ENCODE data around the gene GLI3.

The GLI3 gene

DNA sequence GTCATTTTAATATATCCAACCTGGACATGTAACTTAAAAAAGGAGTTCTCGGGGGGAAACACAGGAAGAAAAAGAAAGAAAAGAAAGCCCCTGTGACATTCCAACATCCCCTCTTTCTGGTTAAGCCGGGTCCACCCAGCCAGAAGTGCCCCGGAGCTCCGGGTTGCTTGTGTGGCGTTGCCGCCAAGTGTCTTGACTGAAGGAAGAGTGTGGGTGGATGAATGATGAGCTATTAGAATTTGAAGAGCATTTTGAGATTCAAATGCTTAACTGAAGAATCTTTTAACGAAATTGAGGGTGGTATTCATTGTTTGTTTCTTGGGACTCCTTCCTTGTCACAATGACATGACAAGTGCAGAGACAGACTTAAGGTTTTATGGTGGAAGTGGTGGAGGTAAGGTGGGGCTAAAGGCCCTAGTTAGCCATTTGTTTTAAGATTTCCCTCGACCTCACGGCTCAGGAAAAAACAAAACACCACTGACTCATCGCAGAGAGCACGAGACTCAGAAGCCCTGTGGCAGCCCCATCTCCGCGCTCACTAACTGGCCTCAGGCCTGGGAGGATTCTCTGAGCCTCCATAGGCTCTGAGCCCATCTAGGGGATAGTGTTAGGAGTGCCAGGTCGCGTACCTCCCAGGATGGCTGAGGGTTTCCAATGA lies 1.8 kb upstream of the GLI3 start:
- TF ChIP-seq, protein P1, sequence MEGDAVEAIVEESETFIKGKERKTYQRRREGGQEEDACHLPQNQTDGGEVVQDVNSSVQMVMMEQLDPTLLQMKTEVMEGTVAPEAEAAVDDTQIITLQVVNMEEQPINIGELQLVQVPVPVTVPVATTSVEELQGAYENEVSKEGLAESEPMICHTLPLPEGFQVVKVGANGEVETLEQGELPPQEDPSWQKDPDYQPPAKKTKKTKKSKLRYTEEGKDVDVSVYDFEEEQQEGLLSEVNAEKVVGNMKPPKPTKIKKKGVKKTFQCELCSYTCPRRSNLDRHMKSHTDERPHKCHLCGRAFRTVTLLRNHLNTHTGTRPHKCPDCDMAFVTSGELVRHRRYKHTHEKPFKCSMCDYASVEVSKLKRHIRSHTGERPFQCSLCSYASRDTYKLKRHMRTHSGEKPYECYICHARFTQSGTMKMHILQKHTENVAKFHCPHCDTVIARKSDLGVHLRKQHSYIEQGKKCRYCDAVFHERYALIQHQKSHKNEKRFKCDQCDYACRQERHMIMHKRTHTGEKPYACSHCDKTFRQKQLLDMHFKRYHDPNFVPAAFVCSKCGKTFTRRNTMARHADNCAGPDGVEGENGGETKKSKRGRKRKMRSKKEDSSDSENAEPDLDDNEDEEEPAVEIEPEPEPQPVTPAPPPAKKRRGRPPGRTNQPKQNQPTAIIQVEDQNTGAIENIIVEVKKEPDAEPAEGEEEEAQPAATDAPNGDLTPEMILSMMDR (IDR thresholded peaks at IDR 0.05; ENCODE audit: extremely low read depth, insufficient read depth, missing control alignments) = no peak
- in situ Hi-C loops (cut with MboI; ENCODE audit: low pct_unique_long_range_greater_than_20kb, low sequenced_read_pairs, unreplicated experiment) = no loop called here
- no peak for DNase-seq (ENCODE audit: low spot score)

DNA sequence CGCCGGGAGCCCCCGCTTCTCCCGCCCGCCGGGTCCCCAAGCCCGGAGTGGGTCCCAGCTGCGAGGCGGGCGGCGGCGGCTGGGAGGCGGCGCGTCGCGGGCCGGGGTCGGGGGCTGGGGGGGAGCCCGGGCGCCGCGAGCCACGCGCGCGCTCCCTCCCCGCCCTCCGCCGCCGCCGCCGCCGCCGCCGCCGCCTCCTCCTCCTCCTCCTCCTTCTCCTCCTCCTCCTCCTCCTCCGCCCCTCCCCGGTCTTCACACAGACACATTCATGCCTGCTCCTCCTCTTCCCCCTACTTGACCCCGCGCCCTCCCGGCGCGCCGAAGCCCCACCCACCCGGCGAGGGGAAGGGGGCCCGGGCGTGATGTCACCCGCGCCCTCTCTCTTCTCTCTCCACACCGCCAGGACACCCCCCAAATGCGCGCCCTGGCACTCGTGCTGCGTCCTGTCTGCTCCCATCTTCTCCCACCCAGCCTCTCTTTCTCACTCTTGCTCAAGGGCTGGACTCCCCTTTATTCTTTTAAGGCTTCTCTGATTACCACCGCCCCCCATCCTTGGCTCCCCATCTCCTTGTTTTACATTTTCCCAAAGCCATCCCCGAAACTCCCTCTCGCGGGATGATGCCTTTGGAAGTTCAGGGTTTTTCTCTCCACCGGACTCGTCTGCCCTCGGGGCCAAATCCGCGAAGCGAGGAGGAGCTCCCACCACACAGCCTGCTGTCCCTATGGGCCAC lies 967 bp upstream of the GLI3 start:
- TF ChIP-seq, protein P1 (IDR thresholded peaks at IDR 0.05; ENCODE audit: extremely low read depth, insufficient read depth, missing control alignments) = no peak
- in situ Hi-C loops (cut with MboI; ENCODE audit: low pct_unique_long_range_greater_than_20kb, low sequenced_read_pairs, unreplicated experiment) = no loop called here
- no peak for DNase-seq (ENCODE audit: low spot score)

DNA sequence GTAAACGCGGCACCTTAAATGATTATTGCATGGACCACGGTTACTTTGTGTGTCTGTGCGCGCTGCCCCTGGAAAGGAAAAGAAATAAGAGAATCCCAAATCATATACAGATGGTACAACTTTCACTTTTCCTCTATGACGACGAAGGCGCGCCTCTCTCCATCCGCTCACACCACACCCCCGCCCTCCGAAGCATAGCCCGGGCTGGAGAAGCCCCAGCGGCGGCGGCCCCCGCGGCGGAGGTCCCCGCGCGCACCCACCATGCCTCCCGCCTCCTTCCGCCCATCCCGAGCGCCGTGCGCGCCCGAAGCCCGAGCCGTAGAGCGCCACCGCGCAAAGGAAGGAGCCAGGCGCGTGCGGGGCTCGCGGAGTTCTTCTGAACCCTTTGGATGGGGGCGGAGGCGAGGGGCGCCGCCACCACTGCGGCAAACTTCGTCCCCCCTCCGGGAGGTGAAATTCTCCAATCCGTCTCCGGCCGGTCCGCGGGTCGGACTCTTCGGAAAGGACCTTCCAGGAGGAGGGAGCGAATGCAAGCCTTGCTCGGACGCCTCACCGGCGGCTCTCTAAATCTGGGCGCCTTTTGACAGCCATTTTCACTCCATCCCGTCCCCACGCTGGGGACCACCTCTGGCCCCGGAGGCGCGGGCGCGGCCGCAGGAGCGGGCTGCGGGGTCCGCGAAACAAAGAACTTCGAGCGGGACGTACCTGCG lies 588 bp downstream of the GLI3 start:
- TF ChIP-seq, protein P1 (IDR thresholded peaks at IDR 0.05; ENCODE audit: extremely low read depth, insufficient read depth, missing control alignments) = no peak
- in situ Hi-C loops (cut with MboI; ENCODE audit: low pct_unique_long_range_greater_than_20kb, low sequenced_read_pairs, unreplicated experiment) = no loop called here

DNA sequence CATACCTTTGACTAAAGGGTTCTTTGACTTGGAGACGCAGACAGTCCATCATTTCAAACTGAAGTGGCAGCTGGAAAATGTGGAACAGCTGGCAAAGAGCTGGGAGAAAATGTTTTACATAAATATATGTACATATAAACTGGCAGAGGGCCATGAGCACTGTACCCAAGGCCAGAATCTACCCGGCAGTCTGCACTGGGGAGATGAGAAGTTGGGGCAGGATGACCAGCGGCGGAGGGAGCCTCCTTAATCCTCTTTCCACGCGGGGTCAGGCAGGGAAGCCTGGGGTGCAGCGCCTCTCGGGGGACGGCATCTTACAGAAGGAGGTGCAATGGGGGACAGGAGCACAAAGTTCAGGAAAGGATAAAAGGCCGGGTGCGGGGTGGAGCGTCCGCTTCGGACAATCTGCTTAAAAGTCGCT lies 1.3 kb downstream of the GLI3 start:
- TF ChIP-seq, protein P1 (IDR thresholded peaks at IDR 0.05; ENCODE audit: extremely low read depth, insufficient read depth, missing control alignments) = no peak
- no peak for DNase-seq (ENCODE audit: low spot score)
- in situ Hi-C loops (cut with MboI; ENCODE audit: low pct_unique_long_range_greater_than_20kb, low sequenced_read_pairs, unreplicated experiment) = no loop called here

More for the DNA sequence above, 588 bp downstream of the GLI3 start:
- peak; percentile 40 for DNase-seq (ENCODE audit: low spot score)

DNA sequence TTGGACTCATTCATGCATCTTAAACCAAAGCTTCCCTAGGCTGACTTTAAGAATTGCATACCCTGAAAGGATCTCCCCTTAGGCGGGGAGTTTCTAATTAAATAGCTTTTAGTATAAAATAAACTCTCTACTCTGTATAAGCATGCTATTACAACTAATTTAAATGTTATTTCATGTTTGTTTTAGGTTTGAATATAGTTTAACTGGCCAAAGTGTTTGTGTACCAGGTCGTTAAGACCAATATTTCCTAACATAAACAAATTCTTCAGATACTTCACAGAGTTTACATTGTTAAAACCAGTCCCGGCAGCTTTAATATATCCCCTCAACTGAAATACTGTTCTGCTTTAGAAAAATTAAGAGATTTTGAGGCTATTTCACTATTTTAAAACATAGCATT lies 2.3 kb downstream of the GLI3 start:
- TF ChIP-seq, protein P1 (IDR thresholded peaks at IDR 0.05; ENCODE audit: extremely low read depth, insufficient read depth, missing control alignments) = no peak
- in situ Hi-C loops (cut with MboI; ENCODE audit: low pct_unique_long_range_greater_than_20kb, low sequenced_read_pairs, unreplicated experiment) = no loop called here
- DNase-seq (ENCODE audit: low spot score) = no peak

DNA sequence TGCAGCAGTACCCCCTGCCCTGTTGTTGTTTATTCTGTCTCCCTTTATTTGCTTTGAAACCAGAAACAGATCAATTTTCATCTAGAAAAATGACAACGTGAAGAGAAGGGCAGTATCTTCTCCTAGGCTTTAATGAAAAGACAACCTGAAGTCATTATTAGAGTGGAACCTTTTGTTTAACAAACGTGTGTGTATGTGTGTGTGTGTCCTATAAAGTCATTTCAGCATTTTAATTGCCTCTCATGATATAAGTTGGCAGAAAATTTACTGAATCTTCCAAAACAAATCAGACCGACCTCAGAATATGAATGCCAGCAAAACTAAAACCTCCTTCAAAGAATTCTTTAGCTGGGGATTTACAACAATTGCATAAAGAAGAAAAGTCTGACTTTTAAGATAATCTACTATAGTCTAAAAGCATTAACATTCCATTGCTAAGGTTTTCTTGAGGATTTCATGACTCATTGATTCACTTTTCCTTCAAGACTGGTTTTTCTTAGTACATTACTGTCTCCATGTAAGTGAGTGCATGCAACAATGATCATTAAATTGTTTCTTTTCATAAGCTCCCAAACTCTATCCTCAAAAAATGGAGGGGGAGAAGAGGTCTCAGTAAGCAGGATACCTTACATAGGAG lies 3.2 kb downstream of the GLI3 start:
- in situ Hi-C loops (cut with MboI; ENCODE audit: low pct_unique_long_range_greater_than_20kb, low sequenced_read_pairs, unreplicated experiment) = no loop called here
- TF ChIP-seq, protein P1 (IDR thresholded peaks at IDR 0.05; ENCODE audit: extremely low read depth, insufficient read depth, missing control alignments) = no peak
- DNase-seq (ENCODE audit: low spot score) = no peak

Data from GM13977 (cell line).